ENCODE measurements around the gene USP32.
"Not testable (repeated sequence)": the region's sequence is repeated elsewhere in the genome, so short reads cannot be mapped to it uniquely, and the experiment has no call there.

The USP32 gene

DNA sequence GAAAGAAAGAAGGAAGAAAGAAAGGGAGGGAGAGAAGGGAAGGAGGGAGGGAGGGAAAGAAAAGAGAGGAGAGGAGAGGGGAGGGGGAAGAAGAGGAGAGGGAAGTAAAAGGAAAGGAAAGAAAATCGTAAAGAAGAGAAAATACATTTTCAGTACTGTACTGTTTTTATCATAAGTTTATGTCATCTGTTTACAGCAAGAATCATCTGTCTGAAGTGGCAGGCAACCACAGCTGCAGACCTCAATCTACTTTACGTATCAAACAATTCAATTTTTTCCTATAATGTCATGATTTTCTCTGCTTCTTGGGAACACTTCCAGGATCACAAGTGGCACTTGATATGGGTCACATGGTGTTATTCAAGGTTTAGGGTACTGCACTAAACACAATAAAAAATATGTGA lies 58.3 kb downstream of the USP32 start:
- DNase-seq (ENCODE audit: low read depth in 3 of 3): no peak

DNA sequence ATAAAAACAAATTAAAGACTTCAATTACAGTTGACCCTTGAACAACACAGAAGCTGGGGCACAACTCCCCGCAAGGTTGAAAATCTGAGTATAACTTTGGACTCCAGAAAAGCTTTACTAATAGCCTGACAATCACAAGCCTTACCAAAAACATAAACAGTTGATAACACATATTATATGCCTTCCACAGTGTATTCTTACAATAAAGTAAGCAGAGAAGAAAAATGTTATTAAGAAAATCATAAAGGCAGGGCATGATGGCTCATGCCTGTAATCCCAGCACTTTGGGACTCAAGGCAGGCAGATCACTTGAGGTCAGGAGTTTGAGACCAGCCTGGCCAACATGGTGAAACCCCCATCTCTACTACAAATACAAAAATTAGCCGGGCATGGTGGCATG lies 58.9 kb downstream of the USP32 start:
- DNase-seq (ENCODE audit: low read depth in 3 of 3): not testable (repeated sequence)

DNA sequence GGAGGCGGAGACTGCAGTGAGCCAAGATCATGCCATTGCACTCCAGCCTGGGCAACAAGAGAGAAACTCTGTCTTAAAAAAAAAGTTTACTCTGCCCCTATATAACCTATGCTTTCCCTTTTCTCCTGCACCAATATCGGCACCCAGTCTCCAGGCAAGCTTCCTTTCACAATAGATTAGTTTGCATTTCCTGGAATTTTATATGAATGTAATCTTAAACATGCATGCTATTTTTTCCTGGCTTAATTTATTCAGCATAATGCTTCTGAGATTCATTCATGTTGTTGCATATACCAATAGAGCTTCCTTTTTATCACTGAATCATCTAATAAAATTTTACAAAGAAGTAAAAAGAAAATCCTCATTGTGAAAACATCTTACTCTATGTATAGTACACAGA lies 59.4 kb downstream of the USP32 start:
- no peak for DNase-seq (ENCODE audit: low read depth in 3 of 3)

DNA sequence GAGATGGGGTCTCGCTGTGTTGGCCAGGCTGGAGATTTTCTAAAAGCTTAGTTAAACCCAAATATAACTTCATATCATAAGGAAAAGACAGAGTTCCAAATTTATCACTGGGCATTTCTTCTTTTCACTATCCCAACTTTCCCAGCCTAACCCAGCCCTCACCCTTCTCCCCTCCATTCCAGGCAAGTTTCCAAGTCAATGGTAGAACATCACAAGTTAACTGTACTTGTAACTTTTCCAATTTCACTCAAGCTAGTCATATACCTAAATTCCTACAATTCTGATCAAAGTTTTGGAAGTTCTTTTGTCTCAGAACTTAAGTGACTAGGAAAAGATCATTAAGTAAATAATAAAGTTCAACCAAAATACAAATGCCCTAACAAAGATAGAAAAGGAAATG lies 61.2 kb downstream of the USP32 start:
- DNase-seq (ENCODE audit: low read depth in 3 of 3): no peak

GRCh38 chr17:60328679-60329078 lies 63.3 kb downstream of the USP32 start:
- DNase-seq (ENCODE audit: low read depth in 3 of 3): no peak

DNA sequence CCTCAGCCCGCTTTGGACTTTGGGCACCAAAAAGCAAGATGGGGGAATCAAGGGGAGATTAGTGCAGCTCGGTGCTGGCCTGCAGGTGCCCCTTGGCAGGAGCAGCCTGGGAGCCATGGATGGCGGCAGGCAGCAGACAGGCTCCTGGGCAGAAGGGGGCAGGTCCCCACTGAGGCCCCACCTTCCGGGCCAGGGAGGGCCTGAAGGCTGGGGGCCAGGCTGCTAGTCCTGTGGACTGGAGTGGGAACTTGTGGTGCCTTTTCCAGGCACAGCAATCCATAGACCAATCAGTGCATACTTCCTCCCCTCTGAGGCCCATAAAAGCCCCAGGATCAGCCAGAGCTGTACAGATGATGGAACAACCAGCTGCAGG lies 64.0 kb downstream of the USP32 start:
- DNase-seq (ENCODE audit: low read depth in 3 of 3): no peak

GRCh38 chr17:60327134-60327900 lies 64.6 kb downstream of the USP32 start:
- no peak for DNase-seq (ENCODE audit: low read depth in 3 of 3)

GRCh38 chr17:60326702-60327101 lies 65.2 kb downstream of the USP32 start:
- no peak for DNase-seq (ENCODE audit: low read depth in 3 of 3)

DNA sequence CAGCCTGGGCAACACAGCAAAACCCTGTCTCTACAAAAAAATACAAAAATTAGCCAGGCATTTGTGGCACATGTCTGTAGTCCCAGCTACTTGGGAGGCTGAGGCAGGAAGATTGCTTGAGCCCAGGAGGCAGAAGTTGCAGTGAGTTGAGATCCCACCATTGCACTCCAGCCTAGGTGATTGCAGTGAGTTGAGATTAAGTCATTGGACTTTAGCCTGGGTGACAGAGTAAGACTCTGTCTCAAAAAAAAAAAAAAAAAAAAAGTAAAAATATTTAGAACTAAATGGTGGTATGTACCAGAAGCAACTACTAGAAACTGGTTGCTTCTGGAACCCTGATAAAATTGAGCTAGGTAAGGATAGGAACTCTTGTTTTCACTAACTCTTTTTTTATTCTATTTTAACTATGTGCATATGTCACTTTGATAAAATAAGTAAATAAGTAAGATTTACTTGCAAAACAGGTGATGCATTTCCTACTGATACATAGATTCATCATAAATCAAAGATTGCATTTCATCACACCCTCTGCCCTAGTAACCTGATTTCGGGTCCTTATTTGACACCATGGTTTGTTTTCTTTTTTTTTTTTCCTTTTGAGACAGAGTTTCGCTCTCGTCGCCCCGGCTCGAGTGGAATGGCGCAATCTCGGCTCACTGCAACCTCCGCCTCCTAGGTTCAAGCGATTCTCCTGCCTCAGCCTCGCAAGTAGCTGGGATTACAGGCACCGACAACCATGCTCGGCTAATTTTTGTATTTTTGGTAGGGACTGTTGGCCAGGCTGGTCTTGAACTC lies 66.0 kb downstream of the USP32 start:
- DNase-seq (ENCODE audit: low read depth in 3 of 3): no peak

DNA sequence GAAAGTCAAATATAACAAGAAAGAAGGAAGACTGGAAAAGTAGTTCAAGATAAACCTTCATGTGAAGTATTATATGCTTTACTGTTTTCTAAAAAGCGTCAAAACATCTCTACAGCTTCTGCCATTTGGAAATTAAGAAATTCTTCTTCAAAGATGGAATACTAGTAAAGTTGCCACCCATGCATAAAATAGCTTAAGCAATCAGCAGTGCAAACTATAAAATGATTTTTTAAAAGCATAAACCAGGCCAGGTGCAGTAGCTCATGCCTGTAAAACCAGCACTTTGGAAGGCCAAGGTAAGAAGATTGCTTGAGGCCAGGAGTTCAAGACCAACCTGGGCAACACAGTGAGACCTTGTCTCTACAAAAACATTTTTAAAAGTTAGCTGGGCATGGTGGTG lies 68.2 kb downstream of the USP32 start:
- DNase-seq (ENCODE audit: low read depth in 3 of 3): no peak

DNA sequence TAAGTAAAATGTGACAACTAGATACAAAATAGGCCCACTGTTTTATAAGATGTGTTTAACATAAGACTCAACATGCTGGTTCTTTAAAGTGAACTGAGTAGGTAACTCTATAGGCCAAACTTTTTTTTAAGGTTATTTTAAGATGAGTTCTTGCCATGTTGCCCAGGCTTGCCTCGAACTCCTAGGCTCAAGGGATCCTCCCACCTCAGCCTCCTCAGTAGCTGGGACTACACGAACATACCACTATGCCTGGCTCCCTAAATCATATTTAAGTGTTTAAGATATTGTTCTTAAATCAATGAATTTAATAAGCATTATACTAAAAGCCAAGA lies 69.9 kb downstream of the USP32 start:
- no peak for DNase-seq (ENCODE audit: low read depth in 3 of 3)

DNA sequence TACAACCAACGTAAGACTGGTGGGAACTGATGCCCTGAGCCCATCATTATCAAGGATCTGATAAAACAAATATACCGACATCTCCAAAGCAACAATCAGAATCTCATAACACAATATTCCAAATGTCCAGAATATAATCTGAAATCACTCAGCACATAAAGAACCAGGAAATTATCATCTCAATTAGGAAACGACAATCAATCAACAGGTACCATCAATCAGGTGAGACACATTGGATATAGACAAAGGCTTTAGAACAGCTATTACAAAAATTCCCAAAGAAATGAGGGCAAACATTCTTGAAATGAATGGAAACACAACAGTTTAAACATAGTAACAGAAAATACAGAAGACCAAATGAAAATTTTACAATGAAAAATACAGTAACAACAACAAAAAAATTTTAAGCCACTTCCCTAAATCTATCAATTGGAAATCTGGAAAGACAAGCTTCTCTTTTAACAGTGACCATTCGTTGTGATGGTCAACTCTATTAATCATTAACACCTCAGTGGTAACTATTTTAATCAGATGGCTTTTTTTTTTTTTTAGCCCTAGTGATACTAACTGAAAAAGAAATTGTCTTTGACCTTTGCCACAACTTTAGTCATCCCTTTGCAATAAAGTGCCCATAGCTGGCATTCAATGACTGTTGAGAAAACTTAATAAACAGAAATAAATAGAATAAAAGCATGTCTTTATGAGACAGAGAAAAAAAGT lies 70.4 kb downstream of the USP32 start:
- no peak for DNase-seq (ENCODE audit: low read depth in 3 of 3)

DNA sequence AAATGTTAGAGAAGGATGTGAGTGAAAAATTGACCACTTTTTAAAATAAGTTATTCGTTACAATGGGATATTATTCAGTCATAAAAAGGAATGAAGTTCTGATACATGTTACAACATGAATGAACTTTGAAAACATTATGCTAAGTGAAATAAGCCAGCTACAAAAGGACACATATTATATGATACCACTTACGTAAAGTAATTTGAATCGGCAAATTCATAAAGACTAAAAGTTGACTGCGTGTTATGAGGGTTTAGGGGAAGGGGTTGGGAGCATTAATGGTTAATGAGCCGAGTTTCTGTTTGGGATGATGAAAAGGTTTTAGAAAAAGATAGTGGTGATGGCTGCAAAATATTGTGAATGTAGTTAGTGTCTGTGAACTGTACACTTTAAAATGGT lies 73.1 kb downstream of the USP32 start:
- DNase-seq (ENCODE audit: low read depth in 3 of 3): no peak

- no peak for DNase-seq (ENCODE audit: low read depth in 3 of 3)
Observed at GRCh38 chr17:60318326-60318725, 73.6 kb downstream of the USP32 start.

DNA sequence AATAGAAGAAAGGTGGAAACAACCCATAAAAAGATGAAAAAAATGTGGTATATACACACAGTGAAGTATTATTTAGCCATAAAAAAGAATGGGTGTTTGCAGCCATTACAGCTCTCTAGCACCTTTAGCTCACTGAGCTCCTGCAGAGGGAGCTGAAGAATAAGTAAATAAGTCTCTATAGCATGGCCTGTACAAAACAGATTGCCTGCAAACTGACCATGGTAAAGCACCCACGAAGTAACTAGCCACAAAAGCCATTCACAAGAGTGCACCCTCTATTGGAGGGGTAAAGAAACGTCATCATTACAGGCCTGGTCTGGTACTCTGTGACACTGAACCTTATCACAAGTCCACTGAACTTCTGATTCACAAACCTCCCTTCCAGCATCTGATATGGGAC lies 76.3 kb downstream of the USP32 start:
- DNase-seq (ENCODE audit: low read depth in 3 of 3): no peak

- DNase-seq (ENCODE audit: low read depth in 3 of 3): not testable (repeated sequence)
Observed at GRCh38 chr17:60314900-60315299, 77.0 kb downstream of the USP32 start.

DNA sequence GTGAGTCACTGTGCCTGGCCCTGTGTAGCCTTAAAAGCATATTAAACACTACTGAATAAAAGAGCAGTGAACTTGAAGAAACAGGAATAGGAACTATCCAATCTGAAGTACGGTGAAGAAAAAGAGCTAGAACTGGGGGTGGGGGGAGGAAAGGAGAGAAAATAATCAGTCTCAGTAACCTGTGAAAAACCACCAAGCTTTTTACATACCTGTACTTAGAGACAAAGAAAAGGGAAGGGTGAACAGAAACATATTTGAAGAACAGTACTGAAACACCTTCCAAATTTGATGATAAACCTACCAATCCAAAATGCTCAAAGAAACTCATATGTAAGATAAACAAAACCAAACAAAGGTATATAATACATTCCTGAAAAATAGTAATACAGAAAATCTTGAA lies 77.5 kb downstream of the USP32 start:
- DNase-seq (ENCODE audit: low read depth in 3 of 3): no peak

GRCh38 chr17:60311936-60312335 lies 80.0 kb downstream of the USP32 start:
- no peak for DNase-seq (ENCODE audit: low read depth in 3 of 3)

- no peak for DNase-seq (ENCODE audit: low read depth in 3 of 3)
Observed at GRCh38 chr17:60311186-60311585, 80.7 kb downstream of the USP32 start.

DNA sequence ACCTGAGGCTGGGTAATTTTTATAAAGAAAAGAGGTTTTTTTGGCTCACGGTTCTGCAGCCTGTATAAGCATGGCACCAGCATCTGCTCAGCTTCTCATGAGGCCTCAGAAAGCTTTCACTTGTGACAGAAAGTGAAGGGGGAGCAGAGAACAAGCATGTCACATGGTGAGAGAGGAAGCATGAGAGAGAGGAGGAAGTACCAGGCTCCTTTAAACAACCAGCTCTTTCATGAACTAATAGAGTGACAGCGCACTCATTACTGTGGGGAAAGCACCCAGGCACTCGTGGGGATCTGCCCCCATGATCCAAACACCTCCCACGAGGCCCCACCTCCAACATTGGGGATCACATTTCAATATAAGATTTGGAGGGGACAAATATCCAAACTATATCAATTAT lies 86.8 kb downstream of the USP32 start:
- DNase-seq (ENCODE audit: low read depth in 3 of 3): no peak

- no peak for DNase-seq (ENCODE audit: low read depth in 3 of 3)
Observed at GRCh38 chr17:60304502-60304901, 87.4 kb downstream of the USP32 start.

DNA sequence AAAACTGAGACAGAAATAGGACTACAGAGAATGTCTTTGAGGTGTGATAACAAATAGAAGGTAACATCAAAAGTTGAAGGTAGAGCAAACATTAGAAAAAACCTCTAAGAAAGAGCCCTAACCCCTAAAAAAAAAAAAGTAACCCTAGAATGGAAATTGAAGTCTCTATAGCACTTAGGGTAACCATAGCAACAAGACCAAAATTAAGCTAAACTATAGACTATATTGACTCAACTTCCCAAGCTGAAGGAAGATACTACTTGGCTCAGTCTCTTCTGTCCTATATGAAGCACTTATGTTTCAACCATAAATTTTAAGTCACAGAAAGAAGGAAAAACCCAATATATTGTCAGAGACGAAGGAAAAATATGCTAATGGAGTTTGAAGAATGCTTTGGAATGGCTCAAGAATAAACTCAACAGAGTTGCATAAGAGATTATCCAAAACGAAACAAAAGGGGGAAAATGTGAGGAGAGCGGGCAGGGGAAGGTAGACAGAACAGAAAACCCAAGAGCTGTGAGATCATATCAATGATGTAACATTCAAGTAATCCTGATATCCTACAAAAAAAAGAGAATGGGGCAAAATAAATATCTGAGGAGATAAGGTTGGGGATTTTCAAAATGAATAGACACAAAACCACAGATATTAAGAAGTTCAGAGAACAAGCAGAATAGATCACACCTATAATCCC lies 88.4 kb downstream of the USP32 start:
- no peak for DNase-seq (ENCODE audit: low read depth in 3 of 3)
